Hepatocyte (in vitro differentiated cells): Measurements from ENCODE around the gene RNF151.

Source experiments
- CTCF ChIP-seq: fragments of 200-600 bp; sonication (generic); IDR thresholded peaks from 2 replicates; pipeline ENCODE4 v1.5.1; 2016; ENCODE audit warnings: antibody characterized with exemption, mild to moderate bottlenecking; ENCODE audit not compliant: poor library complexity
- EZH2phosphoT487 ChIP-seq: fragments of 200-600 bp; sonication (generic); IDR thresholded peaks from one replicate; pipeline ENCODE4 v1.6.1; 2018; ENCODE audit warnings: antibody characterized with exemption, mild to moderate bottlenecking, low read depth, moderate library complexity; ENCODE audit not compliant: unreplicated experiment, severe bottlenecking

- TF ChIP-seq CTCF: no peak
- no peak for TF ChIP-seq EZH2phosphoT487
Observed at GRCh38 chr16:1924095-1924494, 42.6 kb upstream of the RNF151 start.
